Liver (tissue), 3 donors: ENCODE data around the gene PPP4R1.

Experiments used
- CTCF ChIP-seq: fragments of 150-350 bp; IDR thresholded peaks from 2 replicates; pipeline ENCODE4 v1.5.1; 2017; ENCODE audit warnings: improper control_type of control experiment, low read depth, low read length; ENCODE audit not compliant: missing input control
- EGR1 ChIP-seq, 2 donors: IDR thresholded peaks; 2 replicates each; pipeline ENCODE4 v1.6.1; 2016 to 2018; ENCODE audit warnings: antibody characterized with exemption in 2 of 2, low read depth in 2 of 2
- REST ChIP-seq: IDR thresholded peaks from 2 replicates; pipeline ENCODE4 v1.6.1; 2016; ENCODE audit warnings: antibody characterized with exemption, mild to moderate bottlenecking
- TAF1 ChIP-seq: conservative IDR thresholded peaks from 2 replicates; pipeline ENCODE4 v1.6.1; 2016; ENCODE audit warnings: antibody characterized with exemption, mild to moderate bottlenecking
- donor health status: healthy.
- donor health status: healthy.

GRCh38 chr18:9658087-9658641 lies 43.8 kb upstream of the PPP4R1 start:
- TF ChIP-seq CTCF (no peak), EGR1 (IDR thresholded peaks at IDR 0.05; ENCODE audit: low read depth in 2 of 2) (no peak), TAF1 (no peak), REST (no peak)
